ENCODE measurements around the gene LGI2.
"Not testable (repeated sequence)": the region's sequence is repeated elsewhere in the genome, so short reads cannot be mapped to it uniquely, and the experiment has no call there.

Gene LGI2

GRCh38 chr4:25050370-25051078, 19.8 kb upstream of the LGI2 start:
- no peak for DNase-seq (ENCODE audit: low read depth)

- DNase-seq (ENCODE audit: low read depth), result no peak
Measured at GRCh38 chr4:25043548-25043947, 12.8 kb upstream of the LGI2 start.

GRCh38 chr4:25033526-25033925, 2.8 kb upstream of the LGI2 start:
- DNase-seq (ENCODE audit: low read depth), result no peak

GRCh38 chr4:25032126-25032525, 1.4 kb upstream of the LGI2 start:
- DNase-seq (ENCODE audit: low read depth), result no peak

- no peak for DNase-seq (ENCODE audit: low read depth)
Measured at GRCh38 chr4:25031077-25031621, 403 bp upstream of the LGI2 start.

GRCh38 chr4:25029479-25030276, 1.1 kb downstream of the LGI2 start:
- no peak for DNase-seq (ENCODE audit: low read depth)

- DNase-seq (ENCODE audit: low read depth), result no peak
Measured at GRCh38 chr4:25028851-25029250, 1.9 kb downstream of the LGI2 start.

- no peak for DNase-seq (ENCODE audit: low read depth)
Measured at GRCh38 chr4:25022766-25023165, 8.0 kb downstream of the LGI2 start.

GRCh38 chr4:25021216-25021615, 9.5 kb downstream of the LGI2 start:
- no peak for DNase-seq (ENCODE audit: low read depth)

GRCh38 chr4:25020236-25020635, 10.5 kb downstream of the LGI2 start:
- DNase-seq (ENCODE audit: low read depth), result no peak

GRCh38 chr4:25019501-25019900, 11.2 kb downstream of the LGI2 start:
- DNase-seq (ENCODE audit: low read depth), result no peak

GRCh38 chr4:25015012-25015411, 15.7 kb downstream of the LGI2 start:
- no peak for DNase-seq (ENCODE audit: low read depth)

GRCh38 chr4:25014662-25014983, 16.1 kb downstream of the LGI2 start:
- not testable (repeated sequence) for DNase-seq (ENCODE audit: low read depth)

- DNase-seq (ENCODE audit: low read depth), result no peak
Measured at GRCh38 chr4:25013756-25014661, 16.7 kb downstream of the LGI2 start.

GRCh38 chr4:25012655-25013054, 18.1 kb downstream of the LGI2 start:
- no peak for DNase-seq (ENCODE audit: low read depth)

GRCh38 chr4:25011135-25011866, 19.4 kb downstream of the LGI2 start:
- DNase-seq (ENCODE audit: low read depth), result no peak

GRCh38 chr4:25007598-25007997, 23.1 kb downstream of the LGI2 start:
- no peak for DNase-seq (ENCODE audit: low read depth)

- DNase-seq (ENCODE audit: low read depth), result no peak
Measured at GRCh38 chr4:25002681-25003080, 28.1 kb downstream of the LGI2 start.

- no peak for DNase-seq (ENCODE audit: low read depth)
Measured at GRCh38 chr4:25001509-25001908, 29.2 kb downstream of the LGI2 start.

GRCh38 chr4:25000639-25001038, 30.1 kb downstream of the LGI2 start:
- no peak for DNase-seq (ENCODE audit: low read depth)

- DNase-seq (ENCODE audit: low read depth), result no peak
Measured at GRCh38 chr4:24999392-25000089, 31.2 kb downstream of the LGI2 start.
